Neural progenitor cell (in vitro differentiated cells): ENCODE data around the gene PLCH2.

ENCODE experiments used
- CTCF ChIP-seq: fragments of 200-600 bp; sonication (generic); IDR thresholded peaks from 2 replicates; pipeline ENCODE4 v1.5.1; 2017; ENCODE audit warnings: antibody characterized with exemption, mild to moderate bottlenecking
- EZH2 ChIP-seq: fragments of 200-600 bp; sonication (generic); IDR thresholded peaks from 2 replicates; pipeline ENCODE4 v1.6.1; 2017; ENCODE audit warnings: antibody characterized with exemption, mild to moderate bottlenecking, moderate library complexity
- EZH2phosphoT487 ChIP-seq: fragments of 200-600 bp; sonication (generic); IDR thresholded peaks from 2 replicates; pipeline ENCODE4 v1.6.1; 2017; ENCODE audit warnings: antibody characterized with exemption

GRCh38 chr1:2535981-2536380 lies 59.9 kb downstream of the PLCH2 start:
- no peak for TF ChIP-seq EZH2
- TF ChIP-seq CTCF = no peak
- no peak for TF ChIP-seq EZH2phosphoT487
